Hepatocyte (in vitro differentiated cells): ENCODE results near the gene GABRA4. TPM values are rescaled to one million over a fixed set of nuclear protein-coding genes. Genes with fewer than 3 reads are reported as not detected.

Experiments
- DNase-seq: peaks from one replicate; pipeline ENCODE4 v3.0.0-alpha.2; 2016; ENCODE audit warnings: low spot score
- H2AFZ ChIP-seq: fragments of 200-600 bp; sonication (generic); 2 replicates; pipeline ENCODE4 v1.6.0; 2016; ENCODE audit warnings: antibody characterized with exemption, mild to moderate bottlenecking
- H3K27ac ChIP-seq: fragments of 200-600 bp; sonication (generic); 2 replicates; pipeline ENCODE4 v1.5.1; 2016; ENCODE audit warnings: mild to moderate bottlenecking
- H3K27me3 ChIP-seq: fragments of 200-600 bp; sonication (generic); 2 replicates; pipeline ENCODE4 v1.6.1; 2016
- H3K36me3 ChIP-seq: fragments of 200-600 bp; sonication (generic); replicated peaks from 2 replicates; pipeline ENCODE4 v1.5.1; 2016; ENCODE audit warnings: low read depth; ENCODE audit not compliant: insufficient read depth
- H3K4me1 ChIP-seq: fragments of 200-600 bp; sonication (generic); 2 replicates; pipeline ENCODE4 v1.5.1; 2016; ENCODE audit warnings: mild to moderate bottlenecking, moderate library complexity; ENCODE audit not compliant: insufficient read depth
- H3K4me2 ChIP-seq: fragments of 200-600 bp; sonication (generic); 2 replicates; pipeline ENCODE4 v1.6.0; 2016
- H3K4me3 ChIP-seq: fragments of 200-600 bp; sonication (generic); 2 replicates; pipeline ENCODE4 v1.5.1; 2016; ENCODE audit warnings: mild to moderate bottlenecking
- H3K79me2 ChIP-seq: fragments of 200-600 bp; sonication (generic); 2 replicates; pipeline ENCODE4 v1.6.0; 2017; ENCODE audit warnings: mild to moderate bottlenecking
- H3K9me2 ChIP-seq: fragments of 200-600 bp; sonication (generic); replicated peaks from 2 replicates; pipeline ENCODE4 v1.6.0; 2017; ENCODE audit warnings: mild to moderate bottlenecking; ENCODE audit not compliant: insufficient read depth
- H3K9me3 ChIP-seq: fragments of 200-600 bp; sonication (generic); 2 replicates; pipeline ENCODE4 v1.5.1; 2016; ENCODE audit warnings: low read depth, mild to moderate bottlenecking
- H4K20me1 ChIP-seq: fragments of 200-600 bp; sonication (generic); 2 replicates; pipeline ENCODE4 v1.6.0; 2016; ENCODE audit warnings: mild to moderate bottlenecking; ENCODE audit not compliant: insufficient read depth, poor library complexity, severe bottlenecking
- CTCF ChIP-seq: fragments of 200-600 bp; sonication (generic); IDR thresholded peaks from 2 replicates; pipeline ENCODE4 v1.5.1; 2016; ENCODE audit warnings: antibody characterized with exemption, mild to moderate bottlenecking; ENCODE audit not compliant: poor library complexity
- EZH2 ChIP-seq: fragments of 200-600 bp; sonication (generic); IDR thresholded peaks from 2 replicates; pipeline ENCODE4 v1.6.1; 2016; ENCODE audit warnings: antibody characterized with exemption, mild to moderate bottlenecking, borderline replicate concordance
- EZH2phosphoT487 ChIP-seq: fragments of 200-600 bp; sonication (generic); IDR thresholded peaks from one replicate; pipeline ENCODE4 v1.6.1; 2018; ENCODE audit warnings: antibody characterized with exemption, mild to moderate bottlenecking, low read depth, moderate library complexity; ENCODE audit not compliant: unreplicated experiment, severe bottlenecking
- WGBS: methylation state at CpG from one replicate; pipeline ENCODE4 v1.1.6; 2016; ENCODE audit warnings: low lambda C conversion rate; ENCODE audit errors: missing lambda C conversion rate; 5-methylcytosine and 5-hydroxymethylcytosine counted together
- polyA plus RNA-seq: library from polyadenylated mRNA; unstranded; fragments of >200 nt; fragmentation: Nextera tagmentation; extraction: Ambion mirVana; gene quantifications from 2 replicates; pipeline ENCODE4 v1.2.1, GENCODE V29; 2016
- total RNA-seq: library from RNA; depleted of rRNA; stranded (reverse); fragments of >200 nt; gene quantifications from 2 replicates; pipeline ENCODE4 v1.2.3, GENCODE V29; 2014

The GABRA4 gene
- total and polyA plus RNA-seq, 2 experiments from 2014 or later = 0.27 to 0.73 TPM

DNA sequence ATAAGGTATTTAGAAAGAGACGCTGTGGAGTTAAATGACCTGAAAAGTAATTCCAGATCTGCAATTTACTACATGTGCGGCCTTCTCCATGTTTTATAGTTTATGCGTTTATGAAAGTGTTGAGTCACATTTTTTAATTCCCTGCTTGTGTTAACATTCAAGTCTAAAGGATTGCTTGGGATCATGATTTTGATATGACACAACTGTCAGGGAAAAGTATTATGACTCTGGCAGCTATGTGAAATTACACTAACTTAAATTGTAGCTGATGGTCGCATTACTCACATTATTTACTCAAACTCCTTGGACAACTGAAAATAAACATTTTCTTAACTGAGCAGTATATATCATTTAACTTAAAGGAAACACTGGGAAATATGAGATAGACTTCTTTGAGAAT, 23.7 kb upstream of the GABRA4 start:
- DNase-seq = no peak
- no peaks in the 10 kb centered on the region for H3K79me2 ChIP-seq
- no peaks in the 10 kb centered on the region for H3K27me3 ChIP-seq
- no peaks in the 10 kb centered on the region for H3K9me2 ChIP-seq
- H3K27ac ChIP-seq = no peak overlapping the region
- 81% methylated on average over 4 of the region's 4 CpGs for WGBS
- no peaks in the 10 kb centered on the region for H3K9me3 ChIP-seq
- no peak for TF ChIP-seq CTCF
- no peak for TF ChIP-seq EZH2phosphoT487
- no peak for TF ChIP-seq EZH2
- H3K4me1 ChIP-seq = no peaks in the 10 kb centered on the region
- H3K4me3 ChIP-seq = no peak overlapping the region
- H3K36me3 ChIP-seq = no peaks in the 10 kb centered on the region
- no peak overlapping the region for H2AFZ ChIP-seq
- no peak overlapping the region for H3K4me2 ChIP-seq
- H4K20me1 ChIP-seq = no peaks in the 10 kb centered on the region

GRCh38 chr4:47013373-47013772, 20.0 kb upstream of the GABRA4 start:
- no peaks in the 10 kb centered on the region for H3K9me2 ChIP-seq
- no peaks in the 10 kb centered on the region for H3K36me3 ChIP-seq
- no peaks in the 10 kb centered on the region for H3K79me2 ChIP-seq
- no peaks in the 10 kb centered on the region for H3K4me1 ChIP-seq
- H3K27ac ChIP-seq = no peak overlapping the region
- no peaks in the 10 kb centered on the region for H3K9me3 ChIP-seq
- no peaks in the 10 kb centered on the region for H3K27me3 ChIP-seq
- H4K20me1 ChIP-seq = no peaks in the 10 kb centered on the region
- TF ChIP-seq EZH2 (no peak), CTCF (no peak), EZH2phosphoT487 (no peak)
- H3K4me3 ChIP-seq = no peak overlapping the region
- no peak for DNase-seq
- H3K4me2 ChIP-seq = no peak overlapping the region
- WGBS = 75% methylated on average over 3 of the region's 3 CpGs
- no peak overlapping the region for H2AFZ ChIP-seq

GRCh38 chr4:47012676-47013075, 19.3 kb upstream of the GABRA4 start:
- no peak overlapping the region for H3K27ac ChIP-seq
- no peaks in the 10 kb centered on the region for H3K9me2 ChIP-seq
- H3K79me2 ChIP-seq = no peaks in the 10 kb centered on the region
- H3K36me3 ChIP-seq = no peaks in the 10 kb centered on the region
- H3K4me3 ChIP-seq = no peak overlapping the region
- H3K27me3 ChIP-seq = no peaks in the 10 kb centered on the region
- TF ChIP-seq EZH2phosphoT487 = no peak
- no peak for TF ChIP-seq EZH2
- no peak for TF ChIP-seq CTCF
- no peaks in the 10 kb centered on the region for H3K9me3 ChIP-seq
- DNase-seq = no peak
- H2AFZ ChIP-seq = no peak overlapping the region
- no peak overlapping the region for H3K4me2 ChIP-seq
- H3K4me1 ChIP-seq = no peaks in the 10 kb centered on the region
- H4K20me1 ChIP-seq = no peaks in the 10 kb centered on the region

DNA sequence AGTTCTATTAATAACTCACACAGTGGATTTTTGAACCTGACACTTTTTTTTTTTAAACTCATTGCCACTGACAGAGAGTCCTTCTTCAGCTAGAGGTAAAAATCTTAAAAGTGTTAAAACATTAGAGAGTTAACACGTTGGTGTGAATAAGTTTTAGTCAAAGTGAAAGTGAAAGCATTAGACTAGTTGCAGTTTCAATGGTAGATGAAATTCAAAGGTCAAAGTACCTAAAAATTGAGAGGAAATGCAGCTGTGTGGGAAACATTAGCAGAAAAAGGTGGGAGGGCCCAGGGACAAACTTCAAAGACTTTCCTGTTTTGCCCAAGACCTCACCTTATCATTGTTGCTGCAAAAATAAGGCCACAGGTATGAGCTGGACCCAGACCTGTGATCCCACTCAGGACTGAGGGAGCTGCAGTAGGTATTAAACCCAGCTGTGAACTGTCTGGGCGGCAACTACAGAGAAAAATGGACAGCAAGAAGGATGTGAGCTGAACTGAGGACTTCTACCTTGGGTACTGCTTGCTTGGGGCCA, 17.6 kb upstream of the GABRA4 start:
- 59% methylated on average over 2 of the region's 2 CpGs for WGBS
- no peak for DNase-seq
- H2AFZ ChIP-seq = peak overlapping the region; percentile 32

More for the DNA sequence above, 17.6 kb upstream of the GABRA4 start:
- no peak overlapping the region for H3K27ac ChIP-seq
- no peaks in the 10 kb centered on the region for H3K9me2 ChIP-seq
- no peaks in the 10 kb centered on the region for H3K36me3 ChIP-seq
- no peaks in the 10 kb centered on the region for H3K4me1 ChIP-seq
- H3K9me3 ChIP-seq = no peaks in the 10 kb centered on the region
- H3K27me3 ChIP-seq = no peaks in the 10 kb centered on the region
- TF ChIP-seq EZH2phosphoT487 (no peak), CTCF (no peak), EZH2 (no peak)
- H4K20me1 ChIP-seq = no peaks in the 10 kb centered on the region
- no peak overlapping the region for H3K4me3 ChIP-seq
- H3K79me2 ChIP-seq = no peaks in the 10 kb centered on the region
- H3K4me2 ChIP-seq = peak overlapping the region; percentile 25
